GM12801 (cell line): ENCODE measurements around the gene SPPL2B.

Source experiments
- TF ChIP-seq, protein P1 (sequence below): IDR thresholded peaks from one replicate; pipeline ENCODE4 v1.5.1; 2011; ENCODE audit warnings: control low read depth; ENCODE audit not compliant: insufficient read length; ENCODE audit errors: extremely low read depth

Gene SPPL2B

GRCh38 chr19:2360833-2361232 is 32.3 kb downstream of the SPPL2B start:
- TF ChIP-seq, protein P1, sequence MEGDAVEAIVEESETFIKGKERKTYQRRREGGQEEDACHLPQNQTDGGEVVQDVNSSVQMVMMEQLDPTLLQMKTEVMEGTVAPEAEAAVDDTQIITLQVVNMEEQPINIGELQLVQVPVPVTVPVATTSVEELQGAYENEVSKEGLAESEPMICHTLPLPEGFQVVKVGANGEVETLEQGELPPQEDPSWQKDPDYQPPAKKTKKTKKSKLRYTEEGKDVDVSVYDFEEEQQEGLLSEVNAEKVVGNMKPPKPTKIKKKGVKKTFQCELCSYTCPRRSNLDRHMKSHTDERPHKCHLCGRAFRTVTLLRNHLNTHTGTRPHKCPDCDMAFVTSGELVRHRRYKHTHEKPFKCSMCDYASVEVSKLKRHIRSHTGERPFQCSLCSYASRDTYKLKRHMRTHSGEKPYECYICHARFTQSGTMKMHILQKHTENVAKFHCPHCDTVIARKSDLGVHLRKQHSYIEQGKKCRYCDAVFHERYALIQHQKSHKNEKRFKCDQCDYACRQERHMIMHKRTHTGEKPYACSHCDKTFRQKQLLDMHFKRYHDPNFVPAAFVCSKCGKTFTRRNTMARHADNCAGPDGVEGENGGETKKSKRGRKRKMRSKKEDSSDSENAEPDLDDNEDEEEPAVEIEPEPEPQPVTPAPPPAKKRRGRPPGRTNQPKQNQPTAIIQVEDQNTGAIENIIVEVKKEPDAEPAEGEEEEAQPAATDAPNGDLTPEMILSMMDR: no peak

DNA sequence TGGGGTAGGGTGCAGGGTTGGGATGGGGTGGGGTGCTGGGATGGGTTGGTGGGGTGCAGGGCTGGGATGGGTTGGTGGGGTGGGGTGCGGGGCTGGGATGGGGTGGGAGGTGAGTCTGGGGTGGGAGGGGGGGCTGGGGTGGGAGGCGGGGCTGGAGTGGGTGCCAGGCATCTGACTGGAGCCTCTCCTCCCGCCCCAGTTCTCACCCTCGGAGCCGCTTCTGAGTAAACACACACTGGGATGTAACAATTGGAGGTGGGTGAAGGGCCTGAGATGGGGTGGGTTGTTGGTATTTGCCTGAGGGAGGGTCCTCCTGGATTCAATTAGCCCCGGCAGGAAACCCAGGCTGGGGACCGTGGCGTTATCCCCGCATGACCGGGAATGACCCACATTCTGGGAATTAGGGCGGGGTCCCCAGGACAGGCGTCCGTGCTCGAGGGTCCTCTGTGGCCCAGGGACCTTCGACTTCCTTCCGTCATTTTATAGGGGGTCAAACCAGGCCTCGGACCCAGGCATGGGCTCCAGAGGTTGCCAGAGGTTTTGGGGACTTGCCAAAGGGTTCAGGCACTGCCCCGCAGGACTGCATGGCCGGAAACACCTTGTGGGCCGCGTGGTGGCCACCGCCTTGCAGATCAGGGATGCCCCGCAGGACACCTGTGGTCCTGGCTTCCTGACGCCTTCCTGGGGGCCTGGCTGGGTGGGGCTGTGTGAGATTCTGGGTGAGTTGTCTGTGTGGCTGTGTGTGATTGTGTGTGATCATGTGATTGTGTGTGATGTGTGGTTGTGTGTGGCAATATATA is 33.0 kb downstream of the SPPL2B start:
- TF ChIP-seq, protein P1: no peak

DNA sequence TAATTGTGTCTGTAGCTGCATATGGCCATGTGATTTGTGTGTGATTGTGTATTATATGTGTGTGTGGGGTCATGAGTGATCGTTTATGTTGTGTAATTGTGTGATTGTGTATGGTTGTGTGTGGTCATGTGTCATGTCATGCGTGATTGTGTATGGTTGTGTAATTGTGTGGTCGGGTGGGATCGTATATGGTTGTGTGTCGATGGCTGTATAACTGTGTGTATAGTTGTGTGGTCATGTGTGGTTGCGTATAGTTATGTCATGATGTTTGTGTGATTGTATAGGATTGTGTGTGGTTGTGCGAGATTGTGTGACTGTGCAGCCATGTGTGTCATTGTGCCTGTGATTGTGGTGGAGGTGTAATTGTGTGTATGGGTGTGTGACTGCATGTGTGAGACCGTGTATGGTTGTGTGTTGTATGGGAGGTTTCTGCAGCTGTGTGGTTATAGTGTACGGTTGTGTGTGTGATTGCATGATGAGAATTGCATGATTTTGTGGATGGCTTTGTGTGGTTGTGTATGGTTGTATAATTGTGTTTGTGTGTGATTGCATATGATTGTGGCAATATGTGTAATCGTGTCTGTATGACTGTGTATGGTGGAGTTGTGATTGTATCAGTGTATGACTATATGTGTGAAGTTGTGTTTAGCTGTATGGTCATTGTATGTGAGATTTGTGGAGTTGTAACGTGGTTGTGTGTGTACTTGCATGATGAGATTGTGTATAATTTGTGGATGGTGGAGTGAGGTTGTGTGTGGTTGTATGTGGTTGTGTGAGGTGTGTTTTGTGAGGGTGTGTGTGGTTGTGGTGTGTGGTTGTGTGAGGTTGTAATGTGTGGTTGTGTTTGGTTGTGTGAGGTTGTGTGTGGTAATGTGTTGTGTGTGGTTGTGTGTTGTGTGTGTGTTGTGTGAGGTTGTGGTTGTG is 33.8 kb downstream of the SPPL2B start:
- TF ChIP-seq, protein P1: no peak

DNA sequence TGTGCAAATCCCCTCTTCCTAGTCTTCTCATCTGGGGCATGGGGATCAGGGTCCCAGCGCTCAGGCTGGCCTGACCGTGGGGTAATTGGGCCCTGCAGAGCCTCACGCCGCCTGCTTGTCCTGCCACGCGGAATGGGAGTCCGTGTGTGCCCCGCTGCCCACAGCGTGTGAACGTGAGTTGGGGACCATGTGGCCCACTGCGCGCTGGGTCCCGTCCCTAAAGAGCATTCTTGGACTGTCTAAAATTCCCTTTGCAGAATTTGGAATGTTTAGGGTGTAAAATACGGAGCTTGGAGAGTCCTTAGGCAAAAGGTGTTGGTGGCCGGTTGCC is 34.5 kb downstream of the SPPL2B start:
- TF ChIP-seq, protein P1: no peak

DNA sequence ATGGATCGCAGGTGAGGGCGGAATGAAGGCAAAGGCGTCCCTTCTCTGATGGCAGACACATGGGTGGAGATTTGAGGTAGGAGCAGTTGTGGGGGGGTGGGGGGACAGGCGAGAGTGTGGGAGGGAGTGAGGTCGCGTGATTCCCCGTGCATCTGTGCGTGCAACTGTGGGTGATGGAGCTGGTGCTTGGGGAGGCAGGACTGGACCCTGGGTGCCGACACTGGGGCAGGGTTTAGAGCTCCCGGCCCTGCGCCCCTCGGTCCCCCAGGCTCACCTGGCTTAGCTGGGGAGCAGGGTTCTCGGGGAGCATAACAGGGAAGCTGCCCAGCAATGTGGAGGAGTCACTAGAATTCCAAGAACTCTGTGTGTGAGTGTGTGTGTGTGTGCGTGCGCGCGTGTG is 34.9 kb downstream of the SPPL2B start:
- TF ChIP-seq, protein P1: no peak

- TF ChIP-seq, protein P1: no peak
These were observed 36.9 kb downstream of the SPPL2B start for GRCh38 chr19:2365201-2365970.

DNA sequence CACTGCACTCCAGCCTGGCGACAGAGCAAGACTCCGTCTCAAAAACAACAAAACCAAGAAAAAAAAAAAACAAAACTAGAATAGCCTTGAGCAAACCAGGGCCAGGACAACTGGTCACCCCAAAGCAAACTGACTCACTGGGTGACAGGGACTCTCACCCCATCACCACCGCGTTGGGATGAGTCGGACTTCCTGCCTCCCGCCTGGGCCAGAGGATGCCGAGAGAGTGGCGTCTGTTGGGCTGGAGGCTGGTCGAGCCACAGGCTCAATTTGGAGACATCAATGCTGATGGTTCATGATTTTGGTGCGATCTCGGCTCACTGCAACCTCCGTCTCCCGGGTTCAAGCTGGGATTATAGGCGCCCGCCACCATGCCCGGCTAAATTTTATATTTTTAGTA is 43.2 kb downstream of the SPPL2B start:
- TF ChIP-seq, protein P1: no peak
